SK-N-SH treated with all-trans-retinoic acid at 6 μM for 48 hours (cell line): ENCODE results near the gene ZNF14.
"Not testable (repeated sequence)": the region's sequence is repeated elsewhere in the genome, so short reads cannot be mapped to it uniquely, and the experiment has no call there.

Experiments
- ATAC-seq: fragments of 200-7000 bp; cut with Tn5 transposase; 3 replicates; pipeline ENCODE4 v1.9.1; 2020; ENCODE audit warnings: mild to moderate bottlenecking, moderate library complexity
- ARNTL ChIP-seq: fragments of 450-650 bp; formaldehyde crosslinking; IDR thresholded peaks from 2 replicates; pipeline ENCODE4 v1.5.0; 2020; ENCODE audit warnings: low read depth, mild to moderate bottlenecking, moderate library complexity, borderline replicate concordance
- BACH2 ChIP-seq: fragments of 250-450 bp; sonication (Bioruptor Pico); IDR thresholded peaks from 2 replicates; pipeline ENCODE4 v1.9.0; 2021; ENCODE audit warnings: mild to moderate bottlenecking, borderline replicate concordance
- CSDC2 ChIP-seq: fragments of 250-450 bp; sonication (Bioruptor Pico); IDR thresholded peaks from 2 replicates; pipeline ENCODE4 v1.5.0; 2020; ENCODE audit warnings: mild to moderate bottlenecking, moderate library complexity
- GLIS3 ChIP-seq: fragments of 250-450 bp; sonication (Bioruptor Pico); IDR thresholded peaks from 2 replicates; pipeline ENCODE4 v1.5.0; 2020; ENCODE audit warnings: mild to moderate bottlenecking, moderate library complexity
- ISL1 ChIP-seq: fragments of 250-450 bp; sonication (Bioruptor Pico); IDR thresholded peaks from 2 replicates; pipeline ENCODE4 v2.1.2; 2022; ENCODE audit warnings: mild to moderate bottlenecking, moderate library complexity
- OSR1 ChIP-seq: fragments of 250-450 bp; sonication (Bioruptor Pico); IDR thresholded peaks from 2 replicates; pipeline ENCODE4 v1.8.0; 2022; ENCODE audit warnings: moderate library complexity, mild to moderate bottlenecking, inconsistent platforms
- RARB ChIP-seq: fragments of 250-450 bp; sonication (Bioruptor Pico); IDR thresholded peaks from 2 replicates; pipeline ENCODE4 v1.8.0; 2021; ENCODE audit warnings: mild to moderate bottlenecking, moderate library complexity
- SNAI2 ChIP-seq: fragments of 250-450 bp; sonication (Bioruptor Pico); IDR thresholded peaks from 2 replicates; pipeline ENCODE4 v1.5.0; 2020; ENCODE audit warnings: mild to moderate bottlenecking, moderate library complexity
- TCF4 ChIP-seq: fragments of 250-450 bp; sonication (Bioruptor Pico); IDR thresholded peaks from 2 replicates; pipeline ENCODE4 v1.8.0; 2021; ENCODE audit warnings: mild to moderate bottlenecking, moderate library complexity, borderline replicate concordance
- TOX ChIP-seq: fragments of 250-450 bp; sonication (Bioruptor Pico); IDR thresholded peaks from 2 replicates; pipeline ENCODE4 v1.8.0; 2021; ENCODE audit warnings: mild to moderate bottlenecking, moderate library complexity, borderline replicate concordance
- ZC3H10 ChIP-seq: fragments of 250-450 bp; sonication (Bioruptor Pico); IDR thresholded peaks from 2 replicates; pipeline ENCODE4 v1.5.1; 2021; ENCODE audit warnings: mild to moderate bottlenecking, moderate library complexity
- ZFP3 ChIP-seq: fragments of 250-450 bp; sonication (Bioruptor Pico); IDR thresholded peaks from 2 replicates; pipeline ENCODE4 v1.5.0; 2020; ENCODE audit warnings: mild to moderate bottlenecking, moderate library complexity
- ZFP30 ChIP-seq: fragments of 450-650 bp; formaldehyde crosslinking; IDR thresholded peaks from 2 replicates; pipeline ENCODE4 v1.5.0; 2022; ENCODE audit warnings: mild to moderate bottlenecking, moderate library complexity
- ZNF565 ChIP-seq: fragments of 450-650 bp; formaldehyde crosslinking; conservative IDR thresholded peaks from 2 replicates; pipeline ENCODE4 v1.5.0; 2020; ENCODE audit warnings: low read depth, mild to moderate bottlenecking, moderate library complexity
- ZNF70 ChIP-seq: fragments of 450-650 bp; formaldehyde crosslinking; IDR thresholded peaks from 2 replicates; pipeline ENCODE4 v1.5.0; 2020; ENCODE audit warnings: mild to moderate bottlenecking, moderate library complexity
- TF ChIP-seq, protein P1 (sequence below): fragments of 250-450 bp; sonication (Bioruptor Pico); IDR thresholded peaks from 2 replicates; pipeline ENCODE4 v1.8.0; 2020; ENCODE audit warnings: mild to moderate bottlenecking, moderate library complexity, borderline replicate concordance
- TF ChIP-seq, protein P2 (sequence below): fragments of 250-450 bp; sonication (Bioruptor Pico); IDR thresholded peaks from 2 replicates; pipeline ENCODE4 v1.8.0; 2021; ENCODE audit warnings: low read depth, mild to moderate bottlenecking, moderate library complexity, borderline replicate concordance
- TF ChIP-seq, protein P3 (sequence below): fragments of 250-450 bp; sonication (Bioruptor Pico); IDR thresholded peaks from 2 replicates; pipeline ENCODE4 v1.5.1; 2021; ENCODE audit warnings: mild to moderate bottlenecking, moderate library complexity
- TF ChIP-seq, protein P4 (sequence below): fragments of 250-450 bp; sonication (Bioruptor Pico); IDR thresholded peaks from 2 replicates; pipeline ENCODE4 v1.5.1; 2020; ENCODE audit warnings: low read depth, mild to moderate bottlenecking, moderate library complexity
- TF ChIP-seq, protein P5 (sequence below): fragments of 250-450 bp; sonication (Bioruptor Pico); IDR thresholded peaks from 2 replicates; pipeline ENCODE4 v1.5.0; 2020; ENCODE audit warnings: mild to moderate bottlenecking, moderate library complexity

ZNF14 gene

DNA sequence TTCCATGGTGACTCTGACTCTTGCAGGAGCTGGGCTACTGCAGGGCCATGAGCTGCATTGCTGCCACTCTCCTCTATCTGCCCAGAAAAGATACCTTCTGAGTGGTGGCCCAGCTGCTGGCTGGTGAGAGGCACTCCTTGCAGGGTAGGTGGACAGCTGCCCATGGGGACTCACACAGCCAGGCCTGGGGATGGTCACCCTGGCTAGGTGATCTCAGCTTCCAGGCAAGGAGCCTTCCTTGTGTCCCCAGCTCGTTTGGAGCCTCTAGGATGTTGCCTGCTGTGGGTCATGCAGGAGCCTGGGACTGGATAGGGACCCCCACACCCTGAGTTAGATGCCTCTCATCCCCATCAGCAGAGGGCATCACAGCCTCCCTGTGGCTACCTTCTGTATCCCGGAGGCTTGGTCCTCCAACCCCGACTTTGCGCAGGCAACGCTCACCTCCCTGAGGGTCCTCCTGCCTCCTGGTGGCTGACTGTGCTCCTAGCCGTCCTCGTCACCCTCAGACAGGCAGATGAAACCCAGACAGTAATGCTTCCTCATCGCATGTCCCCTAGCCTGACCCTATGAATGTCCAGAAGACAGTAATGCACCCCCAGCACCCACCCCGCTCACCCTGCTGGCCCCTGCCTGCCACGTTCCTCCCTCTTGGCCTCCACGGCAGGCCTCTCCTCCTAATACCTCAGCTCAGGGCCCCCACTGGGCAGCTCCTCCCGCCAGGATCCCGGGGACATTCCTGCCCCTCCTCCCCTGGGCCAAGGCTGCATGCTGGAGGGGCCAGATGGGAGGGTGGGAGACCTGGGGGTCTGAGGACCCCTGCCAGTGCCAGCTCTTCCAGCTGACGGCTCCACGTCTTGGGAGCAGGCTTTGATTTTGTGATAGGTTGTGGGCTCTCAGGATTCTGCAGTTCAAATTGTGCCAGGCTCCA, 13.6 kb upstream of the ZNF14 start (continued):
- TF ChIP-seq, protein P1, sequence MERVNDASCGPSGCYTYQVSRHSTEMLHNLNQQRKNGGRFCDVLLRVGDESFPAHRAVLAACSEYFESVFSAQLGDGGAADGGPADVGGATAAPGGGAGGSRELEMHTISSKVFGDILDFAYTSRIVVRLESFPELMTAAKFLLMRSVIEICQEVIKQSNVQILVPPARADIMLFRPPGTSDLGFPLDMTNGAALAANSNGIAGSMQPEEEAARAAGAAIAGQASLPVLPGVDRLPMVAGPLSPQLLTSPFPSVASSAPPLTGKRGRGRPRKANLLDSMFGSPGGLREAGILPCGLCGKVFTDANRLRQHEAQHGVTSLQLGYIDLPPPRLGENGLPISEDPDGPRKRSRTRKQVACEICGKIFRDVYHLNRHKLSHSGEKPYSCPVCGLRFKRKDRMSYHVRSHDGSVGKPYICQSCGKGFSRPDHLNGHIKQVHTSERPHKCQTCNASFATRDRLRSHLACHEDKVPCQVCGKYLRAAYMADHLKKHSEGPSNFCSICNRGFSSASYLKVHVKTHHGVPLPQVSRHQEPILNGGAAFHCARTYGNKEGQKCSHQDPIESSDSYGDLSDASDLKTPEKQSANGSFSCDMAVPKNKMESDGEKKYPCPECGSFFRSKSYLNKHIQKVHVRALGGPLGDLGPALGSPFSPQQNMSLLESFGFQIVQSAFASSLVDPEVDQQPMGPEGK (CRISPR knock-in tag) = no peak
- TF ChIP-seq ZC3H10 (CRISPR knock-in tag) (no peak), BACH2 (CRISPR knock-in tag) (no peak), ISL1 (CRISPR knock-in tag) (no peak)
- TF ChIP-seq, protein P2, sequence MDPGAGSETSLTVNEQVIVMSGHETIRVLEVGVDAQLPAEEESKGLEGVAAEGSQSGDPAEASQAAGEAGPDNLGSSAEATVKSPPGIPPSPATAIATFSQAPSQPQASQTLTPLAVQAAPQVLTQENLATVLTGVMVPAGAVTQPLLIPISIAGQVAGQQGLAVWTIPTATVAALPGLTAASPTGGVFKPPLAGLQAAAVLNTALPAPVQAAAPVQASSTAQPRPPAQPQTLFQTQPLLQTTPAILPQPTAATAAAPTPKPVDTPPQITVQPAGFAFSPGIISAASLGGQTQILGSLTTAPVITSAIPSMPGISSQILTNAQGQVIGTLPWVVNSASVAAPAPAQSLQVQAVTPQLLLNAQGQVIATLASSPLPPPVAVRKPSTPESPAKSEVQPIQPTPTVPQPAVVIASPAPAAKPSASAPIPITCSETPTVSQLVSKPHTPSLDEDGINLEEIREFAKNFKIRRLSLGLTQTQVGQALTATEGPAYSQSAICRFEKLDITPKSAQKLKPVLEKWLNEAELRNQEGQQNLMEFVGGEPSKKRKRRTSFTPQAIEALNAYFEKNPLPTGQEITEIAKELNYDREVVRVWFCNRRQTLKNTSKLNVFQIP (CRISPR knock-in tag) = no peak

DNA sequence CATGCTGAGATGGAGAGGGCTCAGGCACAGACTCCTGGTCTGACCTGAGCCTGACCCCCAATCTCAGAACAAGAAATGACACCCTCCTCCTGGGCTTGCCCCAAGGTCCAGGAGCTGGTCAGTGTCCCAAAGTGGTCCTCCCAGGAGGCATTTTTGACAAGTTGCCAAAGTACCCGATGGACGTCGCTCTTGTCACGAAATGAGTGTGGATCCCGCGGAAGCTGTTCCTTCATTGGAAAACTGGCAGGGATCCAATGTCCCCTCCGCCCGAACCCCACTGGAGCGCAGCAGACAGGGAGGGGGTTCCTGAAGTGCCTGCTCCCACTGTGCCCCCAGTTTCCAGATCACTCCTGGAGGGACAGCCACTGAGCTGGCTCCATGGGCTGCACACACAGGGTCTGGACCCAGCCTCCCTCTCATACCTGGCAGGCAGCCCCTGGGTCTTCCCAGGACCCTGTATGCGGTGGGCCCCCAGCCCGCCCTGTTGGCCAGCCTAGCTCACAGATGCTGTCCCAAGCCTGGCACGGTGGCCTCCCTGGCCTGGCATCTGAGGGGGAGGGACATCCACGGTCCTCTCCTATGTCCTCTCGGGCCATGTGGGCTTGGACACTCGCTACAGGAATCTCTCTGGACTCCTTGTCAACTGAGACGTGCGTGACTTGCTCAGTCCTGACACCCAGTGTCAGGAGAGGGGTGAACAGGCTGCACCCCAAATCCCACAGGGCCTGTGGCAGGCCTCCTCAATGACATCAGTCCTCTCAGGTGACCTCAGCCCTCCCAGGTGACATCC, 12.8 kb upstream of the ZNF14 start:
- TF ChIP-seq GLIS3 (CRISPR knock-in tag) = no peak
- TF ChIP-seq, protein P3, sequence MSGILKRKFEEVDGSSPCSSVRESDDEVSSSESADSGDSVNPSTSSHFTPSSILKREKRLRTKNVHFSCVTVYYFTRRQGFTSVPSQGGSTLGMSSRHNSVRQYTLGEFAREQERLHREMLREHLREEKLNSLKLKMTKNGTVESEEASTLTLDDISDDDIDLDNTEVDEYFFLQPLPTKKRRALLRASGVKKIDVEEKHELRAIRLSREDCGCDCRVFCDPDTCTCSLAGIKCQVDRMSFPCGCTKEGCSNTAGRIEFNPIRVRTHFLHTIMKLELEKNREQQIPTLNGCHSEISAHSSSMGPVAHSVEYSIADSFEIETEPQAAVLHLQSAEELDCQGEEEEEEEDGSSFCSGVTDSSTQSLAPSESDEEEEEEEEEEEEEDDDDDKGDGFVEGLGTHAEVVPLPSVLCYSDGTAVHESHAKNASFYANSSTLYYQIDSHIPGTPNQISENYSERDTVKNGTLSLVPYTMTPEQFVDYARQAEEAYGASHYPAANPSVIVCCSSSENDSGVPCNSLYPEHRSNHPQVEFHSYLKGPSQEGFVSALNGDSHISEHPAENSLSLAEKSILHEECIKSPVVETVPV (CRISPR knock-in tag) = no peak
- TF ChIP-seq, protein P1 (CRISPR knock-in tag) = no peak
- TF ChIP-seq SNAI2 = no peak
- TF ChIP-seq ARNTL (CRISPR knock-in tag) = no peak
- TF ChIP-seq TOX (CRISPR knock-in tag) = no peak
- TF ChIP-seq ISL1 (CRISPR knock-in tag) = no peak
- TF ChIP-seq, protein P4, sequence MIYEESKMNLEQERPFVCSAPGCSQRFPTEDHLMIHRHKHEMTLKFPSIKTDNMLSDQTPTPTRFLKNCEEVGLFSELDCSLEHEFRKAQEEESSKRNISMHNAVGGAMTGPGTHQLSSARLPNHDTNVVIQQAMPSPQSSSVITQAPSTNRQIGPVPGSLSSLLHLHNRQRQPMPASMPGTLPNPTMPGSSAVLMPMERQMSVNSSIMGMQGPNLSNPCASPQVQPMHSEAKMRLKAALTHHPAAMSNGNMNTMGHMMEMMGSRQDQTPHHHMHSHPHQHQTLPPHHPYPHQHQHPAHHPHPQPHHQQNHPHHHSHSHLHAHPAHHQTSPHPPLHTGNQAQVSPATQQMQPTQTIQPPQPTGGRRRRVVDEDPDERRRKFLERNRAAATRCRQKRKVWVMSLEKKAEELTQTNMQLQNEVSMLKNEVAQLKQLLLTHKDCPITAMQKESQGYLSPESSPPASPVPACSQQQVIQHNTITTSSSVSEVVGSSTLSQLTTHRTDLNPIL (CRISPR knock-in tag) = no peak
- no peak for TF ChIP-seq ZC3H10 (CRISPR knock-in tag)
- TF ChIP-seq, protein P5, sequence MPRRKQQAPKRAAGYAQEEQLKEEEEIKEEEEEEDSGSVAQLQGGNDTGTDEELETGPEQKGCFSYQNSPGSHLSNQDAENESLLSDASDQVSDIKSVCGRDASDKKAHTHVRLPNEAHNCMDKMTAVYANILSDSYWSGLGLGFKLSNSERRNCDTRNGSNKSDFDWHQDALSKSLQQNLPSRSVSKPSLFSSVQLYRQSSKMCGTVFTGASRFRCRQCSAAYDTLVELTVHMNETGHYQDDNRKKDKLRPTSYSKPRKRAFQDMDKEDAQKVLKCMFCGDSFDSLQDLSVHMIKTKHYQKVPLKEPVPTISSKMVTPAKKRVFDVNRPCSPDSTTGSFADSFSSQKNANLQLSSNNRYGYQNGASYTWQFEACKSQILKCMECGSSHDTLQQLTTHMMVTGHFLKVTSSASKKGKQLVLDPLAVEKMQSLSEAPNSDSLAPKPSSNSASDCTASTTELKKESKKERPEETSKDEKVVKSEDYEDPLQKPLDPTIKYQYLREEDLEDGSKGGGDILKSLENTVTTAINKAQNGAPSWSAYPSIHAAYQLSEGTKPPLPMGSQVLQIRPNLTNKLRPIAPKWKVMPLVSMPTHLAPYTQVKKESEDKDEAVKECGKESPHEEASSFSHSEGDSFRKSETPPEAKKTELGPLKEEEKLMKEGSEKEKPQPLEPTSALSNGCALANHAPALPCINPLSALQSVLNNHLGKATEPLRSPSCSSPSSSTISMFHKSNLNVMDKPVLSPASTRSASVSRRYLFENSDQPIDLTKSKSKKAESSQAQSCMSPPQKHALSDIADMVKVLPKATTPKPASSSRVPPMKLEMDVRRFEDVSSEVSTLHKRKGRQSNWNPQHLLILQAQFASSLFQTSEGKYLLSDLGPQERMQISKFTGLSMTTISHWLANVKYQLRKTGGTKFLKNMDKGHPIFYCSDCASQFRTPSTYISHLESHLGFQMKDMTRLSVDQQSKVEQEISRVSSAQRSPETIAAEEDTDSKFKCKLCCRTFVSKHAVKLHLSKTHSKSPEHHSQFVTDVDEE = no peak
- TF ChIP-seq ZFP30 (CRISPR knock-in tag) = no peak
- ATAC-seq = no peak

DNA sequence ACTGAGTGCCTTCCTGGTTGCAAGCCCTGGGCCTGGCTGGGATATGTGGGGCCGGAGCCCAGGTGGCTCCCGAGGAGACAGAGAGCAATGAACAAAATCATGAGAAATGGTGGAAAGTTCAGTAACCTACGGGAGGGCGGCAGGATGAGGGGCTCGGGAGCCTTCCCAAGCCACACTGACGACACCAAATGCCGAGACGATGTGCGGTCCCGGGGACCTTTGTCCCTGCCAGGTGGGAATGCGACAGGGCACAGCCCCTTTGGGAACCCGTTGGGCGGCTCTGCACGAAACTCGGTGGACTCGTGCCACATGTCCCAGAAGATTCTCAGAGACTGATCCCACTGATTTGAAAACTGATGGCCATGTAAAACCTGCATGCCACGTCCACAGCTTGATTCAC, 11.7 kb upstream of the ZNF14 start:
- ATAC-seq = no peak
- no peak for TF ChIP-seq ZFP3 (CRISPR knock-in tag)
- TF ChIP-seq CSDC2 (CRISPR knock-in tag) = no peak
- TF ChIP-seq, protein P2 (CRISPR knock-in tag) = no peak
- no peak for TF ChIP-seq ZFP30 (CRISPR knock-in tag)
- TF ChIP-seq ZNF565 = no peak
- TF ChIP-seq, protein P4 (CRISPR knock-in tag) = no peak
- no peak for TF ChIP-seq OSR1 (CRISPR knock-in tag)
- no peak for TF ChIP-seq ISL1 (CRISPR knock-in tag)
- no peak for TF ChIP-seq ZNF70 (CRISPR knock-in tag)
- TF ChIP-seq RARB (CRISPR knock-in tag) = no peak
- no peak for TF ChIP-seq TCF4

DNA sequence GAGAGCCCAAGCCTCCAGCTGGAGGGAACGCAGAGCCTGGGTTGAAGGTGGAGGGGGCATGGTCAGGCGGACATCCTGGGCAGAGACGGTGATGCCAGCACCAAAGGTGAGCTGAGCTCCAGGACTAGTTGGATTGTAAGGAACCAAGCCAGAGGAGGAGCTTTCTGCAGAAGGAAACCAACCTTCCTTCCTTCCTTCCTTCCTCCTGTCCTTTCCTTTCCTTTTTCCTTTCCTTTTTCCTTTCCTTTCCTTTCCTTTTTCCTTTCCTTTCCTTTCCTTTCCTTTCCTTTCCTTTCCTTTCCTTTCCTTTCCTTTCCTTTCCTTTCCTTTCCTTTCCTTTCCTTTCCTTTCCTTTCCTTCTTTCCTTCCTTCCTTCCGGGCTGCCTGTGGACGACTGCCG, 11.0 kb upstream of the ZNF14 start:
- ATAC-seq = not testable (repeated sequence)
